GM08714 (cell line): ENCODE measurements around the gene BEGAIN.

Experiments used
- H3K4me3 ChIP-seq: fragments of 200-500 bp; sonication (Bioruptor generic); 2 replicates; pipeline ENCODE4 v1.5.1; 2014; ENCODE audit warnings: mild to moderate bottlenecking, low read length, inconsistent platforms
- ZNF274 ChIP-seq: IDR thresholded peaks from 2 replicates; pipeline ENCODE4 v1.6.1; 2012; ENCODE audit warnings: mild to moderate bottlenecking, low read depth, low read length

The BEGAIN gene

GRCh38 chr14:100608064-100608463, 20.8 kb upstream of the BEGAIN start:
- H3K4me3 ChIP-seq = no peak overlapping the region
- no peak for TF ChIP-seq ZNF274

DNA sequence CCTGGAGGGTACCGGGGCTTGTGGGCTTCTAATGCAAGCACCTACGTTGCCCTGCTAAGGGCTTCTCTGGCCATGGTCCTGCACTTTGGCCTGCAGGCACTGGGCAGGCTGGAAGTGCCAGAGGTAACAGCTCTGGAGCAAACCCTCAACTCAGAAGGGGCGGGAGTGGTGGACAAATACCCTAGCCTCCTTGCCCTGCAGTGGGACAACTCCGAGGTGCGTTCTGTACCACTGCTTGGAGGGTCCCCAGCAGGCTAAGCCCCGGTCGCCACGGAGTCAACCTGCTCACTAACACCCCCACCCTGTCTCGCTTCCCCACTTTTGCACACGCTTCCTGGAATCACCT, 20.4 kb upstream of the BEGAIN start:
- TF ChIP-seq ZNF274 = no peak

DNA sequence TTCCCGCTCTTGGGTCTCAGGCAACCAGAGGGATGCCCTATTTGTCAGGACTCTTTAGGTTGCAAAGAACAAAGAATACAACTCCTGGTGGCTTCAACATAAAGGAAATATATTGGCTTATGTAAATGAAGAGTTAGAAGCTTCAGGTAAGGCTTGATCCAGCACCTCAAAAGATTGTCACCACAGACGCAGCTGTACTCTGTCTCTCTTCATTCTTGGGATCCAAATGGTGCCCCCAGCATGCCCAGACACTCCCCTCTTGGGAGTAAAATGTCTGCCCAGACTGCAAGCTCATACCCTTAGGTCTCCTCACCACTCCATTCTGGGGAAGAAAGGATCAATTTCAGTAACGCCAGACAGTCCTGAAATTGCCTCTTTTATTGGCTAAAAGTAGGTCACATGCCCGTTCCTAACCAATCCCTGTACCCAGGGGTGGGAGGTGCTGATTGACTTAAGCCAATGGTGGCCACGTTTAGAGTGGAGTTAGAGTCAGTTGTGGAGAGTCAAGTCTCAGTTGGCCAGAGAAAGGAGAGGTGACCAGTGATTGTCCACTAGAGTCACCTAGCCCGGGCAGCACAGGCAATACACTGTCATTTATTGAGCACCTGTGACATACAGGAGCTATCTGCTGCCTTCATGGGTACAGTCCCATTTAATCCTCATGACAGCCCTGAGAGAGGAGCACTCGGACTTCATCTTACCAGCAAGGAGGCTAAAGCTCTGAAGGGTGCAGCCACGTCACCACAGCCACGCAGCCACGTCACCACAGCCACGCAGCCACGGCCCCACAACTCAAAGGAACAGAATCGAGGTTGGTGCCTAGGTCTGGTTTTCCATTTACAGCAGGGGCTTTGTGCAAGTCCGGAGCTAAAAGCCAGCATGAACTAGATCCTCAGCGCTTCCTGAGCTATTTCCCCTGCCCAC, 19.7 kb upstream of the BEGAIN start:
- no peak for TF ChIP-seq ZNF274

More for the DNA sequence above, 20.4 kb upstream of the BEGAIN start:
- no peak overlapping the region for H3K4me3 ChIP-seq

DNA sequence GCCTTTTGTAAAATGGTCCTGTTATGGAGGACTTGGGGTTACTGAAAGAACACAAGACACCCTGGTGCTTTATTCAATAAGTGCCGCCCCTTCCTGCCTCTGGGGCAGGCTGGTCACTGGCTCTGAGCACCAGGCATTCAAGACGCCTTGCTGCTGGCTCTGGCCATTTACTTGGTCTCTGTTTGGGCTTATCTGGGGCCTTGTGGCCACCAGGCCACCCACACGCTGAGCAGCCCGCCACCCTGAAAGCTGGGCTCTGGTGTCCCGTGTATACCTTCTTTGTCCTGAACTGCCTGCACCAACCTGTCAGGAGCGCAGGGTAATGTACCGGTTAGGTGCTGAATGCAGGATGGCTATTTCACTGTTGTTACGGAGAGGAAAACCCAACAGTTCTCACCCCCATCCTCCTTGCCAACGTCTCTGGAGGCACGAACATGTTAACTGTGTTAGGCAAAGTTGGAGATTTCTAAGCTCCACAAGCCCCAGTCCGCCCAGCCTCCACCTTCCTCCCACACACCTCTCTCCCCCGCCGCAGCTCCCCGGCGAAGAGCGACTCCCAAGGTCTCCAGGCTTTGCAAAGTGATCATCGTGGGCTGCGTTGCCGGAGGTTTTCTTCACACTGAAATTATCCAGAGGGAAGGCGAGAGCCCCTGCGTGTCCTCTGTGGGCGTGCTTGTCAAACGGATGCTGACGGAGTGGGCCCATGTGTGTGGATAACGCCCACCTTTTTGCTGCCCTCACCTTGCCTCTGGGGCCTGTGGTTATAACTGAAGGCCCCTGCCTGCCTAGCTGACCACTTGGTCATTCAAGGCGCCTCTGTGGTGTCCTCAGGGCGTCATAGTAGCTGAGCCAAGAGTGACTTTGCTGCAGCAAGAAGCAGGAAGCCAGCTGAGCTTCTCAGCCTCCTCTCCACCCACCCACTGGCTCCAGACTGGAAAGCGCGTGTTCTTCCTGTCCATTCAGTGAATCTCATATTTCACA, 18.8 kb upstream of the BEGAIN start:
- TF ChIP-seq ZNF274 = no peak
- no peak overlapping the region for H3K4me3 ChIP-seq

More for the DNA sequence above, 19.7 kb upstream of the BEGAIN start:
- H3K4me3 ChIP-seq = no peak overlapping the region

DNA sequence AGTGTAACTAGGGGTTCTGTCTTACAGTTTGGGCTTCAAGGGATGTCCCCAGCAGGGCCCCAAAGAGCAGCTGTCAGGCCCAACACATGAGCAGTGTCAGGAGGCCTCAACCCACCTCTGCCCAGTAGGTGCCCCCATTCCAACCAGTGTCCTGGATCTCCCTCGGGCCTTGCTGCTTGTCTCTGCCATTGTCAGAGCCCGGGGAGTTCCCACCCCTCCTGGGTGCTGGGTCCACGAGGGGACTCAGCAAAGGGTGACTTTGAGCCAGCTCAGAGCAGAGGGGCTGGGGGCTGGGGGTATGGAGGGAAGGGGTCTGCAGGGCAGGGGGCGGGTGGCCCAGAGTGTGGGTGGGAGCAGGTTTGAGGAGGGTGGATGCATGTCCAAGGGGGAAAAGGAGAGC, 18.0 kb upstream of the BEGAIN start:
- H3K4me3 ChIP-seq = no peak overlapping the region
- no peak for TF ChIP-seq ZNF274

DNA sequence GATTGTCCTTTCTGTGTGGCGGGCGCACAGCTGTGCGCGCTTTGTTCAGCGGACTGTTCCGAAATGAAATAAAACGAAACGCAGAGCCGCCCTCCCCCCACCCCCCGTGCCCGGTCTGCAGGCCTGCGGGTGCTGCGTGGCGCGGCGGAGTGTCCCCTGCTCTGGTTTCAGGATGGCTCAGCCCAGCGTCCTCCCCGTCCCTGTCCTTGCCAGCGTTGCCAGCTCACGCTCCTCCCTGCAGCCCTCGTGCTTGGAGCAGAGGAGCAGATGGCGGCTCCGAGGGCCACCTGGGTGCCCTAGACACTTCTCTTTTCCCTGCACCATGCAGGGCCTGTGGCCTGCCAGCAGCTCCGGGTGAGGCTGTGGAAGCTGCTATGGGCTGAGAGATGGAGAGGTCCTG, 17.5 kb upstream of the BEGAIN start:
- H3K4me3 ChIP-seq = no peak overlapping the region
- no peak for TF ChIP-seq ZNF274

- H3K4me3 ChIP-seq = no peak overlapping the region
- TF ChIP-seq ZNF274 = no peak
Observed at GRCh38 chr14:100604121-100604501, 16.9 kb upstream of the BEGAIN start.

DNA sequence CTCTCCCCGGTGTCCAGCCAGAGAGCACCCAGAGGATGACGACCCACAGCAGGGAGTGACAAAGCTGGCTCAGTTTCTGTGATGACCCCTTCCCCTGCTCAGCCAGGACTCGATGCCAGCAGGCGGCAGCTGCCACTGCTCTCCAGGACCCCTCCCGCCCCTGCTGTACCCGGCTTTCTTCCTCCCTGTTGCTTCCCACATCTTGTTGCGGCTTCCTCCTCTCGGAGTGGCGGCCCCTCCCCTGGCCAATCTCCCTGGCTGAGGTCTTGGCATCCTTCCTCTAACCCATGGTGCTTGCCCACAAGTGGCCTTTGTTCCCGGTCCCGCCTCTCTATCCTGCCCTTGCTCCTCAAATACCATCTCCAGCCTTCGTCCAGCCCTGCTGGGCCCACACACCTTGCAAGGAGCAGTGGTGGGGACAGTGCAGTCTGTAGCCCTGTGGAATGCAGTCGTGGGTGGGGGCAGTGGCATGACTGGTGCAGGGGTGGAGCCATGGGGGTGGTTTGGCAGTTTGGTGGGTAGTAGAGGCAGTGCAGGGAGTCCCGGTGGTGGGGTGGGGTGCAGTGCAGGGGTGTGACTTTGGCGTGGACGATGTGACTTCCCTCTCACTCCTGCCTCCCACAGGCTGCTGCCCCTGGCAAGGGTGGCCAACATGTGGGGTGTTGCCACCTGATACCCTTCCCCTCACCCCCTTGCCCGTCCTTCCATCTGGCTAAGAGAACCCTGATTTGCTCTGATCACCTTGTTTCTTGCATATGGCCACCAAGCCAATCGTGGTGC, 16.3 kb upstream of the BEGAIN start:
- H3K4me3 ChIP-seq = no peak overlapping the region
- TF ChIP-seq ZNF274 = no peak

- TF ChIP-seq ZNF274 = no peak
- H3K4me3 ChIP-seq = no peak overlapping the region
Observed at GRCh38 chr14:100602621-100603230, 15.5 kb upstream of the BEGAIN start.

DNA sequence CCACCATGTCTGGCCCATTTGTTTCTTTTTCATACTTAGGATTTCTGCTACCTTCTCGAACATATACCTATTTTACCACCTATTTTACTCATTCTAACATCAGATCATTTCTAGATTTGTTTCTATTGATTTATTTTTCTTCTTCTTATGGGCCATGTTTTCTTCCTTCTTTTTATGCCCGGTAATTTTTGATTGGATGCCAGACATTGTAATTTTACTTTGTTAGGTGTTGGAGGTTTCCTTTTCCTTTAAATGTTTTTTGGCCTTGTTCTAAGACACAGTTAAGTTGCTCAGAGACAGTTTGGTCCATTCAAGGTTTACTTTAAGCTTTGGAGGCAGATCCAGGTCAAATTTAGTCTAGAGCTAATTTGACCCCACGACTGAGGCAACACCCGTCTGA, 14.7 kb upstream of the BEGAIN start:
- no peak overlapping the region for H3K4me3 ChIP-seq
- TF ChIP-seq ZNF274 = no peak

DNA sequence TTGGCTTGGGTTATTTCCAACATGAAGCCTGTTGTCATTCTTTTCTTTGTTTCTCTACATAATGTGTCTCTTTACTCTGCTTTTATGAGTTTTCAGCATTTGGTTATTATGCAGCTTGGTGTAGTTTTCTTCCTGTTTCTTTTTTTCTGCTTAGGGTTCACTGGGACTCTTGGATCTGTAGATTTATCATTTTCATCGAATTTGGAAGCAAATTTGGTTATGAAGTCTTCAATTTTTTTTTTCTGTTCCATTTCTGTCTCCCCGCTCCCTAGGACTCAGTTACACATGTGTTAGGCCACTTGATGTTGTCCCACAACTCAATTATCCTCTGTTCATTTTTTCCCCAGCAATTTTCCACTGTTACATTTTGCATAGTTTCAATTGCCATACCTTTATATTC, 13.8 kb upstream of the BEGAIN start:
- no peak for TF ChIP-seq ZNF274
- no peak overlapping the region for H3K4me3 ChIP-seq

GRCh38 chr14:100599981-100600380, 12.8 kb upstream of the BEGAIN start:
- TF ChIP-seq ZNF274 = no peak
- H3K4me3 ChIP-seq = no peak overlapping the region

DNA sequence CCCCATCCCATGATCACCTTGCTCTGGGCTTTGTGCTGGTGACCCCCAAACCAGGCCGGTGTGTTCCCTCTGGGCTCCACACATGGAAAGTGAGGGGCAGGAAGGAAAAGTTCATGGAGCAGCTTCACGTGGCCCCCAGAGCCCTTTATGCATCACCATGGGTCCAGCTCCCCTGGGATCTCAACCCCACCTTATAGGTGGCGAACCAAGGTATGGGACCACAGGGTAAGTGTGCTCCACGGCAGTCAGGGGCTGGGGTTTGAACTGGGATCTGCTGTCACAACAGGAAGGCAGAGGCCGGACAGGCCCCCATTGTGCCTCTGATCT, 7.4 kb upstream of the BEGAIN start:
- no peak for TF ChIP-seq ZNF274
- no peak overlapping the region for H3K4me3 ChIP-seq
